Common myeloid progenitor, CD34-positive (primary cell): Measurements from ENCODE around the gene PKN3.

Experiments used
- CTCF ChIA-PET: fragments of 350-600 bp; sonication (Branson Sonifier 250); formaldehyde crosslinking; loops from one replicate; lab custom pipeline; 2021; ENCODE audit warnings: antibody characterized with exemption; lab: Charles Lee
- POLR2A ChIA-PET: fragments of 350-600 bp; sonication (Branson Sonifier 250); formaldehyde crosslinking; loops from one replicate; lab custom pipeline; 2021; ENCODE audit warnings: antibody characterized with exemption; lab: Charles Lee
- DNase-seq, 3 donors: peaks; one replicate each; pipeline versions ENCODE4 v3.0.0 to v3.0.0-alpha.2; 2013
- H3K27ac ChIP-seq, 2 experiments: 1 replicate in 1 of 2; 2 replicates in 1 of 2; pipeline ENCODE4 v1.7.0; 2013; ENCODE audit warnings: inconsistent platforms in 2 of 2, low read length in 2 of 2, mild to moderate bottlenecking in 2 of 2, low read depth in 1 of 2, moderate library complexity in 1 of 2; ENCODE audit not compliant: severe bottlenecking in 2 of 2, insufficient read depth in 1 of 2, poor library complexity in 1 of 2
- H3K27me3 ChIP-seq, 5 experiments: replicated peaks in 2 of 5; 1 replicate in 3 of 5; 2 replicates in 2 of 5; pipeline versions ENCODE4 v1.6.1 to v1.7.0; 2013; ENCODE audit warnings: low read length in 4 of 5, mild to moderate bottlenecking in 2 of 5, moderate library complexity in 2 of 5, inconsistent platforms in 1 of 5; ENCODE audit not compliant: insufficient read depth in 5 of 5, control insufficient read depth in 4 of 5
- H3K36me3 ChIP-seq, 4 experiments: 1 replicate in 2 of 4; 2 replicates in 2 of 4; pipeline versions ENCODE4 v1.6.1 to v1.7.0; 2013; ENCODE audit warnings: low read length in 3 of 4, control low read depth in 1 of 4, mild to moderate bottlenecking in 1 of 4; ENCODE audit not compliant: control insufficient read depth in 4 of 4, insufficient read depth in 4 of 4
- H3K4me1 ChIP-seq, 4 experiments: 1 replicate in 3 of 4; 2 replicates in 1 of 4; pipeline versions ENCODE4 v1.6.1 to v1.7.1; 2013; ENCODE audit warnings: low read length in 3 of 4, mild to moderate bottlenecking in 3 of 4, control low read depth in 1 of 4, inconsistent platforms in 1 of 4, moderate library complexity in 1 of 4; ENCODE audit not compliant: control insufficient read depth in 4 of 4, insufficient read depth in 4 of 4; ENCODE audit errors: control extremely low read depth in 1 of 4
- H3K4me3 ChIP-seq, 7 experiments: 1 replicate in 4 of 7; 2 replicates in 3 of 7; pipeline versions ENCODE4 v1.5.1 to v1.7.0; 2013; ENCODE audit warnings: mild to moderate bottlenecking in 7 of 7, low read length in 6 of 7, moderate library complexity in 6 of 7, inconsistent platforms in 2 of 7, low read depth in 2 of 7, control low read depth in 1 of 7; ENCODE audit not compliant: insufficient read depth in 4 of 7, control insufficient read depth in 1 of 7; ENCODE audit errors: extremely low read depth in 1 of 7
- H3K9me3 ChIP-seq, 5 experiments: 1 replicate in 4 of 5; 2 replicates in 1 of 5; pipeline versions ENCODE4 v1.6.1 to v1.7.1; 2013; ENCODE audit warnings: low read length in 4 of 5, mild to moderate bottlenecking in 2 of 5, inconsistent platforms in 1 of 5, low read depth in 1 of 5, moderate library complexity in 1 of 5; ENCODE audit not compliant: control insufficient read depth in 4 of 5, insufficient read depth in 2 of 5; ENCODE audit errors: control extremely low read depth in 1 of 5
- WGBS: methylation state at CpG from one replicate; pipeline ENCODE4 v1.1.5; 2013; ENCODE audit not compliant: insufficient coverage; 5-methylcytosine and 5-hydroxymethylcytosine counted together

The PKN3 gene

GRCh38 chr9:128701227-128701854 lies 962 bp upstream of the PKN3 start:
- H3K4me3 ChIP-seq: no peak overlapping the region
- no peaks in the 10 kb centered on the region for H3K27me3 ChIP-seq
- H3K36me3 ChIP-seq: peaks cover 0 to 22% (median 8%) of the 10 kb centered on the region in 4 experiments
- H3K9me3 ChIP-seq: no peaks in the 10 kb centered on the region
- H3K27ac ChIP-seq: no peak overlapping the region
- DNase-seq: no peak
- WGBS: 95% methylated on average over 8 of the region's 10 CpGs
- ChIA-PET CTCF (interaction anchor here (0.7 to 1.6 kb wide), 5 partner anchors 9 to 37 kb away, joined by 3 to 14 read pairs (median 3); no protein-coding TSS in a partner anchor), POLR2A (no interaction called here)
- peaks cover 0 to 18% (median 11%) of the 10 kb centered on the region in 4 experiments for H3K4me1 ChIP-seq

GRCh38 chr9:128702949-128703615 lies 779 bp downstream of the PKN3 start:
- H3K9me3 ChIP-seq: no peaks in the 10 kb centered on the region
- WGBS: 4% methylated on average over 33 of the region's 55 CpGs
- ChIA-PET CTCF (no interaction called here), POLR2A (no interaction called here)
- DNase-seq: peak in 2 of 3 donors; percentile 52 to 65
- peaks cover 0 to 18% (median 11%) of the 10 kb centered on the region in 4 experiments for H3K4me1 ChIP-seq
- peaks cover 0 to 26% (median 12%) of the 10 kb centered on the region in 4 experiments for H3K36me3 ChIP-seq
- H3K27me3 ChIP-seq: no peaks in the 10 kb centered on the region
- peak overlapping the region; percentile 65 to 94 (median 81) for H3K4me3 ChIP-seq
- H3K27ac ChIP-seq: peak overlapping the region in 1 of 2 experiments; percentile 58

GRCh38 chr9:128703616-128704355 lies 1.5 kb downstream of the PKN3 start:
- no peak for DNase-seq
- no peaks in the 10 kb centered on the region for H3K9me3 ChIP-seq
- ChIA-PET CTCF (interaction anchor here (1.0 kb wide), 1 partner anchor 45 kb away, joined by 3 read pairs; no protein-coding TSS in a partner anchor), POLR2A (no interaction called here)
- peaks cover 0 to 18% (median 11%) of the 10 kb centered on the region in 4 experiments for H3K4me1 ChIP-seq
- H3K27ac ChIP-seq: peak overlapping the region in 1 of 2 experiments; percentile 58
- 59% methylated on average over 22 of the region's 31 CpGs for WGBS
- peaks cover 0 to 26% (median 12%) of the 10 kb centered on the region in 4 experiments for H3K36me3 ChIP-seq
- H3K27me3 ChIP-seq: no peaks in the 10 kb centered on the region
- peak overlapping the region; percentile 65 to 94 (median 81) for H3K4me3 ChIP-seq

GRCh38 chr9:128704356-128704670 lies 2.0 kb downstream of the PKN3 start:
- Histone ChIP-seq H3K9me3 (no peaks in the 10 kb centered on the region), H3K4me1 (peaks cover 0 to 18% (median 11%) of the 10 kb centered on the region in 4 experiments), H3K36me3 (peaks cover 0 to 26% (median 12%) of the 10 kb centered on the region in 4 experiments), H3K4me3 (no peak overlapping the region), H3K27me3 (no peaks in the 10 kb centered on the region), H3K27ac (no peak overlapping the region)
- CTCF ChIA-PET: interaction anchor here (1.0 kb wide), 1 partner anchor 46 kb away, joined by 3 read pairs; no protein-coding TSS in a partner anchor
- 98% methylated on average over 5 of the region's 5 CpGs for WGBS
- DNase-seq: no peak
- POLR2A ChIA-PET: no interaction called here

GRCh38 chr9:128705051-128705965 lies 3.0 kb downstream of the PKN3 start:
- WGBS: 95% methylated on average over 34 of the region's 36 CpGs
- ChIA-PET POLR2A (no interaction called here), CTCF (interaction anchor here (0.5 kb wide), 1 partner anchor 225 kb away, joined by 3 read pairs; no protein-coding TSS in a partner anchor)
- DNase-seq: no peak
- H3K4me3 ChIP-seq: no peak overlapping the region
- H3K27ac ChIP-seq: no peak overlapping the region
- no peaks in the 10 kb centered on the region for H3K9me3 ChIP-seq
- H3K27me3 ChIP-seq: no peaks in the 10 kb centered on the region
- peaks cover 0 to 18% (median 11%) of the 10 kb centered on the region in 4 experiments for H3K4me1 ChIP-seq
- peaks cover 0 to 26% (median 13%) of the 10 kb centered on the region in 4 experiments for H3K36me3 ChIP-seq

GRCh38 chr9:128706045-128706444 lies 3.7 kb downstream of the PKN3 start:
- Histone ChIP-seq H3K4me1 (peaks cover 0 to 18% (median 11%) of the 10 kb centered on the region in 4 experiments), H3K4me3 (no peak overlapping the region), H3K27ac (no peak overlapping the region), H3K36me3 (peaks cover 0 to 26% (median 13%) of the 10 kb centered on the region in 4 experiments), H3K27me3 (no peaks in the 10 kb centered on the region), H3K9me3 (no peaks in the 10 kb centered on the region)
- POLR2A ChIA-PET: no interaction called here
- CTCF ChIA-PET: interaction anchor here (0.5 to 1.1 kb wide), 4 partner anchors 11 to 224 kb away, joined by 3 to 4 read pairs (median 3); no protein-coding TSS in a partner anchor
- WGBS: 100% methylated on average over 1 of the region's 1 CpG
- no peak for DNase-seq
